ENCODE results near the gene EFNB2.

EFNB2 gene

DNA sequence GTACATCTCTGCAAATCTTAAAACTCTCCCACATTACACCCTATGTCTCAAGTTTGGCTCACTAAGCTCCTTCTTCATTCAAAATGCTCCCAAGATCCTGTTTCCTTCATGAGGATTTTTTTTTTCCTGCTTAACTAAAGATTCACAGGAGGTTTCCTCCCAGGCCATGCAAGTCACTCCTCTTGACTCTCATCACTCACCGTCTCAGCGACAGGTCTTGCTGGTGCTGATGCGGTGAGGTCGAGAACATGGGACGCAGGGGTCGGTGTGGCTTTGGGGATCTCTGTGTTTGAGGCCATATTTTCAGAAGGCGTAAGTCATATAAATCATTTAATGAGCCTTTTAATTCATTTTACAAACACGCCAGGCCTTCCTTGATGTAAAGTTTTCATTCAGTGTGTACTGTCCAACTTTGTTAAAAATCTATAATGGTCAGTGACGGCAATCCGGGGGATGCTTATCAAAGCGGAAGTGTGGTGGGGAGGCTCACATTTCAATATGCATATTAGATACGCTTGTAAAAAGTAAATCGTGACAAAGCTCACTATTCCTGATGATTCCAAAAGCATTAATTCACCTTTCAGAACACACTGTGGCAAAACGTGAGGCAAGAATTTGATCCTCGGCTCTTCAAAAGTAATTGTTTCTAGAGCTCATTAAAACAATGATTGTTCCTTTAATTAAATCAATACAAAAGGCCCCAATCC, 20.4 kb downstream of the EFNB2 start:
- Histone ChIP-seq H2BK15ac (ENCODE audit: low read depth, poor library complexity, severe bottlenecking) (no peak overlapping the region), H3K27ac (ENCODE audit: low read length, poor library complexity, severe bottlenecking) (no peak overlapping the region), H3K4ac (ENCODE audit: low read depth in 1 of 2, low read length in 2 of 2) (no peak overlapping the region), H3K4me1 (ENCODE audit: control insufficient read depth, insufficient read depth, low read depth, low read length) (peaks cover 6% of the 10 kb centered on the region), H4K91ac (ENCODE audit: low read length) (no peak overlapping the region), H3K36me3 (ENCODE audit: control insufficient read depth in 1 of 2, insufficient read depth in 2 of 2, low read depth in 1 of 2, low read length in 2 of 2) (peaks cover 0 to 15% of the 10 kb centered on the region in 2 experiments), H3K23ac (ENCODE audit: low read length in 2 of 2) (no peak overlapping the region), H2AK5ac (ENCODE audit: low read length, severe bottlenecking) (no peak overlapping the region), H3K9me3 (ENCODE audit: control insufficient read depth, low read length) (no peaks in the 10 kb centered on the region), H2BK12ac (ENCODE audit: low read length in 2 of 2) (peak overlapping the region in 1 of 2 experiments; percentile 49), H3K27me3 (ENCODE audit: control insufficient read depth in 1 of 2, insufficient read depth in 1 of 2, low read length in 2 of 2) (no peaks in the 10 kb centered on the region), H3K9ac (ENCODE audit: low read length) (no peak overlapping the region), H3K4me2 (ENCODE audit: low read length, poor library complexity, severe bottlenecking) (no peak overlapping the region), H2BK5ac (ENCODE audit: low read depth, low read length, poor library complexity, severe bottlenecking) (no peak overlapping the region), H3K79me1 (replicated peaks; ENCODE audit: low read length, poor library complexity, severe bottlenecking) (peaks cover 4% of the 10 kb centered on the region), H4K8ac (ENCODE audit: low read length) (no peak overlapping the region), H3K18ac (ENCODE audit: low read depth in 1 of 2, low read length in 2 of 2) (no peak overlapping the region), H2BK120ac (ENCODE audit: low read depth, low read length) (no peak overlapping the region), H3K14ac (ENCODE audit: low read length in 2 of 2) (no peak overlapping the region), H3K4me3 (ENCODE audit: insufficient read depth in 1 of 2, low read depth in 1 of 2, low read length in 2 of 2) (no peak overlapping the region), H2AFZ (ENCODE audit: low read depth, low read length) (no peak overlapping the region)
- no peak for DNase-seq
- 86% methylated on average over 11 of the region's 15 CpGs for WGBS

GRCh38 chr13:106513025-106513983, 22.2 kb downstream of the EFNB2 start:
- no peaks in the 10 kb centered on the region for H3K9me3 ChIP-seq (ENCODE audit: control insufficient read depth, low read length)
- peak overlapping the region in 1 of 2 experiments; percentile 11 for H2BK12ac ChIP-seq (ENCODE audit: low read length in 2 of 2)
- no peak overlapping the region for H2AFZ ChIP-seq (ENCODE audit: low read depth, low read length)
- DNase-seq: peak; percentile 39
- no peak overlapping the region for H3K23ac ChIP-seq (ENCODE audit: low read length in 2 of 2)
- WGBS: 57% methylated on average over 6 of the region's 8 CpGs
- no peak overlapping the region for H2BK5ac ChIP-seq (ENCODE audit: low read depth, low read length, poor library complexity, severe bottlenecking)
- peak overlapping the region; percentile 16 for H3K27ac ChIP-seq (ENCODE audit: low read length, poor library complexity, severe bottlenecking)
- H2AK5ac ChIP-seq (ENCODE audit: low read length, severe bottlenecking): no peak overlapping the region
- no peak overlapping the region for H2BK15ac ChIP-seq (ENCODE audit: low read depth, poor library complexity, severe bottlenecking)
- H3K9ac ChIP-seq (ENCODE audit: low read length): no peak overlapping the region
- peaks cover 0 to 11% of the 10 kb centered on the region in 2 experiments for H3K36me3 ChIP-seq (ENCODE audit: control insufficient read depth in 1 of 2, insufficient read depth in 2 of 2, low read depth in 1 of 2, low read length in 2 of 2)
- H3K27me3 ChIP-seq (ENCODE audit: control insufficient read depth in 1 of 2, insufficient read depth in 1 of 2, low read length in 2 of 2): no peaks in the 10 kb centered on the region
- peaks cover 4% of the 10 kb centered on the region for H3K79me1 ChIP-seq (replicated peaks; ENCODE audit: low read length, poor library complexity, severe bottlenecking)
- no peak overlapping the region for H3K4ac ChIP-seq (ENCODE audit: low read depth in 1 of 2, low read length in 2 of 2)
- H3K14ac ChIP-seq (ENCODE audit: low read length in 2 of 2): no peak overlapping the region
- H4K8ac ChIP-seq (ENCODE audit: low read length): no peak overlapping the region
- peaks cover 6% of the 10 kb centered on the region for H3K4me1 ChIP-seq (ENCODE audit: control insufficient read depth, insufficient read depth, low read depth, low read length)
- H3K18ac ChIP-seq (ENCODE audit: low read depth in 1 of 2, low read length in 2 of 2): no peak overlapping the region
- H3K4me2 ChIP-seq (ENCODE audit: low read length, poor library complexity, severe bottlenecking): no peak overlapping the region
- no peak overlapping the region for H3K4me3 ChIP-seq (ENCODE audit: insufficient read depth in 1 of 2, low read depth in 1 of 2, low read length in 2 of 2)
- no peak overlapping the region for H2BK120ac ChIP-seq (ENCODE audit: low read depth, low read length)
- no peak overlapping the region for H4K91ac ChIP-seq (ENCODE audit: low read length)

DNA sequence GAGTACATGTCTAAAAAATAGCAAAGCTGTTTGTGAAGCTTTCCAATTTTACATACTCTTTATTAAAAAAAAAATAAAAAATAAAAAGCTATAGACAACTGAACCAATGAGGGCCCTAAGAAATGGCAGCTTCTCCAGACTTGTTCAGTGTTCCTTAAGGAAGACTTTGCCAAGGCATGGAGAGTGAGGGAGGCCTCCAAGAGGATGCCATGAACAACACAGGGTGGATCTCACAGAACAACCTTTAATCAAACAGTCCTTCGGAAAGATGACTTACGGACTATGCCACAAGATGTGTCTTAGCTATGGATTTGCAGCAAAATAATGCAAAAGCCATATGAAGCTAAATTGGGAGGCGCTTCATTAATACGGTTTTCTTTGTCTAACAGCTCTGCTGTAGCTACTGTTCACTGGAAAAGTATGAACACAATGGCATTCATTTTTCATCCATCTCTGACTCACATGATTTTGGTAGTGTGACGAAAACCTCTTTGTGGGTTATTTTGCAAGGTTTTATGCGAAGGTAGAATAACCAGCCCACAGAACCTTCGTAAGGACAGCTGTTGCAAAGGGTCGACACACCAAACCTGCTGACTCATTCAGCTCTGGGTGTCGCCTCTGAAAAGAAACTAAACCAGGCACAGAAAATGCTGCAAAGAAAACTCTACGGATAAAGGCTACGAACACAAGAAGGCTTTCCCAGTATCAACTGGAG, 27.7 kb downstream of the EFNB2 start:
- peak overlapping the region; percentile 49 to 61 for H2BK12ac ChIP-seq (ENCODE audit: low read length in 2 of 2)
- H3K36me3 ChIP-seq (ENCODE audit: control insufficient read depth in 1 of 2, insufficient read depth in 2 of 2, low read depth in 1 of 2, low read length in 2 of 2): peaks cover 0 to 12% of the 10 kb centered on the region in 2 experiments
- no peak overlapping the region for H2BK15ac ChIP-seq (ENCODE audit: low read depth, poor library complexity, severe bottlenecking)
- peak; percentile 94 for DNase-seq
- H3K9me3 ChIP-seq (ENCODE audit: control insufficient read depth, low read length): no peaks in the 10 kb centered on the region
- 33% methylated on average over 9 of the region's 11 CpGs for WGBS
- H2BK5ac ChIP-seq (ENCODE audit: low read depth, low read length, poor library complexity, severe bottlenecking): no peak overlapping the region
- H3K4me2 ChIP-seq (ENCODE audit: low read length, poor library complexity, severe bottlenecking): no peak overlapping the region
- no peak overlapping the region for H2AFZ ChIP-seq (ENCODE audit: low read depth, low read length)
- peak overlapping the region; percentile 67 for H3K27ac ChIP-seq (ENCODE audit: low read length, poor library complexity, severe bottlenecking)
- H3K79me1 ChIP-seq (replicated peaks; ENCODE audit: low read length, poor library complexity, severe bottlenecking): peaks cover 17% of the 10 kb centered on the region
- H3K4me3 ChIP-seq (ENCODE audit: insufficient read depth in 1 of 2, low read depth in 1 of 2, low read length in 2 of 2): no peak overlapping the region
- H2BK120ac ChIP-seq (ENCODE audit: low read depth, low read length): peak overlapping the region; percentile 56
- no peak overlapping the region for H4K8ac ChIP-seq (ENCODE audit: low read length)
- no peak overlapping the region for H2AK5ac ChIP-seq (ENCODE audit: low read length, severe bottlenecking)
- no peaks in the 10 kb centered on the region for H3K27me3 ChIP-seq (ENCODE audit: control insufficient read depth in 1 of 2, insufficient read depth in 1 of 2, low read length in 2 of 2)
- H3K9ac ChIP-seq (ENCODE audit: low read length): no peak overlapping the region
- H3K14ac ChIP-seq (ENCODE audit: low read length in 2 of 2): no peak overlapping the region
- H3K23ac ChIP-seq (ENCODE audit: low read length in 2 of 2): no peak overlapping the region
- peak overlapping the region in 1 of 2 experiments; percentile 77 for H3K4ac ChIP-seq (ENCODE audit: low read depth in 1 of 2, low read length in 2 of 2)
- H3K4me1 ChIP-seq (ENCODE audit: control insufficient read depth, insufficient read depth, low read depth, low read length): peaks cover 4% of the 10 kb centered on the region
- peak overlapping the region; percentile 37 to 79 for H3K18ac ChIP-seq (ENCODE audit: low read depth in 1 of 2, low read length in 2 of 2)
- peak overlapping the region; percentile 34 for H4K91ac ChIP-seq (ENCODE audit: low read length)

All from mesenchymal stem cell (in vitro differentiated cells and primary cell).